A549 treated with dexamethasone at 1 μM for 4 hours (cell line): ENCODE data around the gene SERPINH1. TPM values are rescaled to one million over a fixed set of nuclear protein-coding genes. Genes with fewer than 3 reads are reported as not detected.

ENCODE experiments used
- total RNA-seq: library from RNA; stranded (reverse); fragments of 200-300 nt; extraction: Qiagen RNA extraction; gene quantifications from 5 replicates; pipeline ENCODE4 v1.2.3, GENCODE V29; 2022

SERPINH1 gene
- 63.3 to 93.2 TPM (median 84.5 TPM) in 5 replicates for total RNA-seq

GRCh38 chr11:75562048-75562835 lies at the start of gene SERPINH1:
TSS of gene SERPINH1 (plus strand) at chr11:75562253. CDS start at chr11:75566350, 4,097 bp downstream.

GRCh38 chr11:75525433-75526191 lies 36.4 kb upstream of the SERPINH1 start, which contains the start of gene GDPD5:
TSS of gene GDPD5 (minus strand) at chr11:75525941. CDS start at chr11:75477735, 48,206 bp downstream.

Other genes starting within 250 kb of the SERPINH1 start
- 16.2 to 30.9 TPM (median 29.5 TPM) in 5 replicates for gene ARRB1, start 210.6 kb upstream of the SERPINH1 start, total RNA-seq
- 3,250 to 4,590 TPM (median 3,325 TPM) in 5 replicates for gene RPS3, start 162.7 kb upstream of the SERPINH1 start, total RNA-seq
- gene KLHL35, start 129.1 kb upstream of the SERPINH1 start, total RNA-seq = 0.87 to 1.3 TPM (median 0.98 TPM) in 5 replicates
- gene GDPD5, start 36.3 kb upstream of the SERPINH1 start, total RNA-seq = 7.0 to 14.7 TPM (median 12.1 TPM) in 5 replicates
- 1.4 to 2.3 TPM (median 1.7 TPM) in 5 replicates for gene MAP6, start 106.8 kb downstream of the SERPINH1 start, total RNA-seq
- 0.05 to 0.09 TPM in 2 of 5 replicates, not detected in the others for gene MOGAT2, start 155.6 kb downstream of the SERPINH1 start, total RNA-seq
- 1.2 to 1.9 TPM (median 1.5 TPM) in 5 replicates for gene DGAT2, start 206.5 kb downstream of the SERPINH1 start, total RNA-seq